DND-41 (cell line): Measurements from ENCODE around the gene TMBIM1.

Source experiments
- ATAC-seq: fragments of 200-7000 bp; cut with Tn5 transposase; 3 replicates; pipeline ENCODE4 v1.9.1; 2021; ENCODE audit warnings: low read depth; ENCODE audit not compliant: insufficient read depth
- DNase-seq: peaks from one replicate; pipeline ENCODE4 v3.0.0-alpha.2; 2020
- H2AFZ ChIP-seq: 2 replicates; pipeline ENCODE4 v1.6.0; 2012; ENCODE audit warnings: low read depth, low read length
- H3K27ac ChIP-seq: 2 replicates; pipeline ENCODE4 v1.5.1; 2012; ENCODE audit warnings: low read length, inconsistent platforms
- H3K27me3 ChIP-seq: fragments of 200-600 bp; sonication (generic); 2 replicates; pipeline ENCODE4 v1.6.0; 2012; ENCODE audit warnings: low read length, mild to moderate bottlenecking, inconsistent platforms; ENCODE audit not compliant: insufficient read depth, poor library complexity
- H3K36me3 ChIP-seq: 2 replicates; pipeline ENCODE4 v1.5.1; 2012; ENCODE audit warnings: low read length, inconsistent platforms; ENCODE audit not compliant: insufficient read depth
- H3K4me1 ChIP-seq: 2 replicates; pipeline ENCODE4 v1.5.1; 2012; ENCODE audit warnings: mild to moderate bottlenecking, low read length; ENCODE audit not compliant: insufficient read depth
- H3K4me2 ChIP-seq: 2 replicates; pipeline ENCODE4 v1.6.0; 2012; ENCODE audit warnings: mild to moderate bottlenecking, moderate library complexity, low read length, inconsistent platforms; ENCODE audit not compliant: insufficient read depth
- H3K4me3 ChIP-seq, 2 experiments: fragments of 200-600 bp in 1 of 2; shearing (Covaris generic) in 1 of 2; 2 replicates each; pipeline ENCODE4 v1.5.1; 2012 to 2016; ENCODE audit warnings: inconsistent platforms in 2 of 2, low read length in 2 of 2, mild to moderate bottlenecking in 2 of 2, low read depth in 1 of 2, moderate library complexity in 1 of 2
- H3K79me2 ChIP-seq: 2 replicates; pipeline ENCODE4 v1.6.0; 2012; ENCODE audit warnings: low read length, inconsistent platforms; ENCODE audit not compliant: insufficient read depth
- H3K9ac ChIP-seq: 2 replicates; pipeline ENCODE4 v1.6.0; 2012; ENCODE audit warnings: low read depth, mild to moderate bottlenecking, inconsistent platforms, low read length, moderate library complexity
- H3K9me3 ChIP-seq: 2 replicates; pipeline ENCODE4 v1.5.1; 2012; ENCODE audit warnings: low read length, moderate library complexity, mild to moderate bottlenecking, inconsistent platforms; ENCODE audit not compliant: insufficient read depth, severe bottlenecking
- H4K20me1 ChIP-seq: 2 replicates; pipeline ENCODE4 v1.6.0; 2012; ENCODE audit warnings: low read length; ENCODE audit not compliant: insufficient read depth
- EZH2 ChIP-seq: IDR thresholded peaks from 3 replicates; pipeline ENCODE4 v1.6.1; 2012; ENCODE audit warnings: borderline replicate concordance, low read depth, mild to moderate bottlenecking, moderate library complexity, low read length, inconsistent platforms; ENCODE audit not compliant: severe bottlenecking
- TF ChIP-seq, protein P1 (sequence below): IDR thresholded peaks from 2 replicates; pipeline ENCODE4 v1.5.1; 2012; ENCODE audit warnings: borderline replicate concordance, low read length, moderate library complexity, mild to moderate bottlenecking; ENCODE audit not compliant: poor library complexity, severe bottlenecking; ENCODE audit errors: extremely low read depth

The TMBIM1 gene

DNA sequence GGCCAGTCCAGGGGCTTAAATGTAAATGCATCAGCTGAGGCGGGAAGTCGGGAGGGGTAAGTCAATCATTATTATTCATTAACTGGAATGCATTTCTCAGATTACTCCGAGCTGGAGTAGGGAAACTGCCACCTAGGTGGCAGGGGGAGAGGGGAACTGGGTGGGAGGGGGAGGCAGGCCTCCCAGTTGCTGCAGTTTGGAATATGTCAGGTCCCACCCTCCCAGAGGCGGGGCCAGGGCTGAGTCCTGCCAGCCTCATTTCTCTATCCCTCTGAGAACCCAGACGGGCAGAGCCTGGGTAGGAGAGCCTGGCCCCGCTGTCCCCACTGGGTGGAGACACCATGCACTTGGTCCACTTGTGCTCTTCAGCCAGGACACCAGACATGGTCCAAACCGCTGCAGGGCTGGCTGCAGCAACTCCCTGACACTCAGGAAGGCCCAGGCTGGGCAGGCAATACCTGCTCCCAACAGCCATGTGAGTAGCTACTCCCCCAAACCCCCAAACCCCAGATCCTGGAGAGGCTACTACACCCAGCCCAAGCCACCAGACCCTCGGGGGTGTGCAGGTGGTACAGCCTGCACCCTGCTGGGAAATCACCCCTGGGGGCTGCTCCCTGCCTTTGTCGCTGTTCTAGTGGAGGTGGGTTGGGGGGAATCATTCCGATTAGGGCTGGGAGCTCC is 31.4 kb downstream of the TMBIM1 start, which contains the start of gene GPBAR1:
TSS of gene GPBAR1 (plus strand) at position 274 of the 681 bp plus-strand sequence. CDS start 1,710 bp downstream, outside the sequence.
- H3K9ac ChIP-seq: no peak within 1 kb of the TSS
- no peak within 1 kb of the TSS for H3K4me3 ChIP-seq
- H3K27me3 ChIP-seq: no peaks in the 10 kb centered on the region
- no peak within 1 kb of the TSS for H2AFZ ChIP-seq
- peaks cover 34% of the 10 kb centered on the region for H3K36me3 ChIP-seq
- H3K27ac ChIP-seq: no peak within 1 kb of the TSS
- peaks cover 7% of the 10 kb centered on the region; the same call in 1 of the 2 replicates for H3K4me1 ChIP-seq
- 0 out of 2 replicates have a peak, but pooled peaks cover 2% of the 10 kb centered on the region for H3K79me2 ChIP-seq
- ATAC-seq (no peak), DNase-seq (no peak)
- TF ChIP-seq, protein P1, sequence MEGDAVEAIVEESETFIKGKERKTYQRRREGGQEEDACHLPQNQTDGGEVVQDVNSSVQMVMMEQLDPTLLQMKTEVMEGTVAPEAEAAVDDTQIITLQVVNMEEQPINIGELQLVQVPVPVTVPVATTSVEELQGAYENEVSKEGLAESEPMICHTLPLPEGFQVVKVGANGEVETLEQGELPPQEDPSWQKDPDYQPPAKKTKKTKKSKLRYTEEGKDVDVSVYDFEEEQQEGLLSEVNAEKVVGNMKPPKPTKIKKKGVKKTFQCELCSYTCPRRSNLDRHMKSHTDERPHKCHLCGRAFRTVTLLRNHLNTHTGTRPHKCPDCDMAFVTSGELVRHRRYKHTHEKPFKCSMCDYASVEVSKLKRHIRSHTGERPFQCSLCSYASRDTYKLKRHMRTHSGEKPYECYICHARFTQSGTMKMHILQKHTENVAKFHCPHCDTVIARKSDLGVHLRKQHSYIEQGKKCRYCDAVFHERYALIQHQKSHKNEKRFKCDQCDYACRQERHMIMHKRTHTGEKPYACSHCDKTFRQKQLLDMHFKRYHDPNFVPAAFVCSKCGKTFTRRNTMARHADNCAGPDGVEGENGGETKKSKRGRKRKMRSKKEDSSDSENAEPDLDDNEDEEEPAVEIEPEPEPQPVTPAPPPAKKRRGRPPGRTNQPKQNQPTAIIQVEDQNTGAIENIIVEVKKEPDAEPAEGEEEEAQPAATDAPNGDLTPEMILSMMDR: no peak
- no peak for TF ChIP-seq EZH2
- H3K9me3 ChIP-seq: no peaks in the 10 kb centered on the region
- H4K20me1 ChIP-seq: peaks cover 18% of the 10 kb centered on the region
- H3K4me2 ChIP-seq: no peak within 1 kb of the TSS

DNA sequence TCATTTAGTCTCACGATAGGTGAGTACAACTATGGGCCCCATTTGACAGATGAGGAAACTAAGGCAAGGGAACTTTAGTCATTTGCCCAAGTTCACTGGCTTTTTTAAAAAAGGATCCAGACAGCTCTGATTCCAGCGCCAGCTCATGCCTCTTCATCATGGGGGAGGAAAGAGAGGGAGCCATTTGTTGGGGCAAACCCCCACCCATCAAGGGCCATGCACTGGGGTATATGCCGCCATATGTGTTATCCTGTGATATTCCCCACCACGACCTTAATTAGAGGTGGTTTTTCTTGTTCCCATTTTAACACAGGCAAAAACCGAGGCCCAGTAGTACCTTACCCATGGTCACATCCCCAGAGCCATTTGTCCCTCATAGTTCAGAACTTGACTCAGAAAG is 32.1 kb downstream of the TMBIM1 start:
- no peaks in the 10 kb centered on the region for H3K9me3 ChIP-seq
- ATAC-seq (no peak), DNase-seq (no peak)
- no peak overlapping the region for H3K9ac ChIP-seq
- H3K27ac ChIP-seq: no peak overlapping the region
- TF ChIP-seq, protein P1: no peak
- TF ChIP-seq EZH2: no peak
- H3K4me3 ChIP-seq: no peak overlapping the region
- peaks cover 34% of the 10 kb centered on the region for H3K36me3 ChIP-seq
- 0 out of 2 replicates have a peak, but pooled peaks cover 2% of the 10 kb centered on the region for H3K79me2 ChIP-seq
- H3K27me3 ChIP-seq: no peaks in the 10 kb centered on the region
- peaks cover 11% of the 10 kb centered on the region; the same call in 1 of the 2 replicates for H4K20me1 ChIP-seq
- H2AFZ ChIP-seq: no peak overlapping the region
- H3K4me2 ChIP-seq: no peak overlapping the region
- peaks cover 7% of the 10 kb centered on the region; the same call in 1 of the 2 replicates for H3K4me1 ChIP-seq

DNA sequence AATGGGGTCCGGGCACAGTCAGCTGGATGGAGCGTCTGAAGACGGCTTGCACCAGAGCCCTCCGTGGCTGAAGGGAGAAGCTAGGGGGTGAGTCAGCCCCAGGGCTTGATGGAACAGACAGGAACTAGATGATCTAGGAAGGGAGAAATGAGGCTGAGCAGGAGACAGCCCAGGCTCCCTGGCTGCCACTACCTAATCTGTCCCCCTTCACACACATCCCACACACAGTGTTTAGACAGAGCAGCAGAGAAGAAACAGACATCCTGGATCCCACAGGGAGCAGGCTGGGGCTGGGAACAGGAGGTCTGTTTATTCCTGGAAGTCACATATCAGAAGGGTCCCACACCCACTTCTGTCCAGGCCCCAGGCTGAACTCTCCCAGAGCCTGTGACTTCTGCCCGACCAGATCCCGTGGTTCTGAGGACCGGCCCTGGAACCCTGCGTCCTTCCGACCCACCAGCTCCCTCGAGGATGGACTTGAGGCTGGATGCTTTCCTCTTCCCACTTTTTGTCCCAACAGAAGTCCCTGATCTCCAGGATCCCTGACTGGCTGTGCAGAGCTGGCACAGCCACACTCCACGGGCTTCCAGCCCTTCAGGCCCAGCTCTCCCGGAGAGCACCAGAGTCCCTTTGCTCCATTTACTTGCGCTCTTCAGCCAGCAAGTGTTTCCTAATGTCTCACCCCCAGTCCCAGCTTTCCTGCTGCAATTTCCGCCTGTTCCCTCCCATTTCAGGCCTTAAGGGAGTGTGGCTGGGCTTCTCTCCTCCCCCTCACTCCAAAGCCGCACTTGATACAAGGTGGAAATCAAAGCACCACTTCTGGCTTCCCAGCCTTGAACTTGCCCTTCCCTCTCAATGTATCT is 33.0 kb downstream of the TMBIM1 start:
- TF ChIP-seq EZH2: no peak
- TF ChIP-seq, protein P1: no peak
- Histone ChIP-seq H3K9me3 (no peaks in the 10 kb centered on the region), H3K9ac (no peak overlapping the region), H3K4me1 (peaks cover 1% of the 10 kb centered on the region; the same call in 1 of the 2 replicates), H4K20me1 (0 out of 2 replicates have a peak, but pooled peaks cover 5% of the 10 kb centered on the region), H3K27ac (no peak overlapping the region), H3K4me2 (no peak overlapping the region), H3K27me3 (no peaks in the 10 kb centered on the region), H3K36me3 (peaks cover 34% of the 10 kb centered on the region), H2AFZ (no peak overlapping the region), H3K79me2 (no peaks in the 10 kb centered on the region), H3K4me3 (no peak overlapping the region)
- DNase-seq: no peak
- ATAC-seq: peak; percentile 8; the same call in 1 of the 3 replicates
